H9 (cell line): ENCODE measurements around the gene PITRM1. TPM values are rescaled to one million over a fixed set of nuclear protein-coding genes. Genes with fewer than 3 reads are reported as not detected.

Source experiments
- DNase-seq: peaks from one replicate; pipeline ENCODE4 v3.0.0-alpha.2; 2017
- H2AFZ ChIP-seq: one replicate; pipeline ENCODE4 v1.6.1; 2013; ENCODE audit warnings: mild to moderate bottlenecking, low read length, control low read depth, moderate library complexity
- H2AK5ac ChIP-seq: 2 replicates; pipeline ENCODE4 v1.6.1; 2013; ENCODE audit warnings: low read length, control low read depth, mixed read lengths; ENCODE audit not compliant: insufficient read length
- H2BK120ac ChIP-seq: one replicate; pipeline ENCODE4 v1.6.1; 2013; ENCODE audit warnings: low read depth, mild to moderate bottlenecking, low read length, control low read depth, inconsistent platforms; ENCODE audit not compliant: poor library complexity, severe bottlenecking
- H2BK12ac ChIP-seq: 2 replicates; pipeline ENCODE4 v1.6.1; 2013; ENCODE audit warnings: low read length, control low read depth, mixed read lengths, low read depth; ENCODE audit not compliant: insufficient read length
- H2BK15ac ChIP-seq: 2 replicates; pipeline ENCODE4 v1.6.1; 2013; ENCODE audit warnings: low read depth, low read length, control low read depth
- H2BK20ac ChIP-seq: one replicate; pipeline ENCODE4 v1.6.1; 2013; ENCODE audit warnings: low read depth, mild to moderate bottlenecking, low read length, control low read depth, inconsistent platforms; ENCODE audit not compliant: poor library complexity, severe bottlenecking
- H2BK5ac ChIP-seq: 2 replicates; pipeline ENCODE4 v1.6.1; 2013; ENCODE audit warnings: low read length, control low read depth, mixed read lengths; ENCODE audit not compliant: insufficient read length
- H3K14ac ChIP-seq: 2 replicates; pipeline ENCODE4 v1.6.1; 2013; ENCODE audit warnings: low read length, control low read depth; ENCODE audit not compliant: insufficient read depth
- H3K18ac ChIP-seq: 2 replicates; pipeline ENCODE4 v1.6.1; 2013; ENCODE audit warnings: low read depth, mild to moderate bottlenecking, mixed read lengths, low read length, control low read depth; ENCODE audit not compliant: insufficient read length
- H3K23ac ChIP-seq: 2 replicates; pipeline ENCODE4 v1.6.1; 2013; ENCODE audit warnings: low read length, control low read depth, mixed read lengths, low read depth; ENCODE audit not compliant: insufficient read length
- H3K23me2 ChIP-seq: 2 replicates; pipeline ENCODE4 v1.6.1; 2013; ENCODE audit warnings: low read depth, mild to moderate bottlenecking, mixed read lengths, low read length, control low read depth; ENCODE audit not compliant: insufficient read length, poor library complexity, severe bottlenecking
- H3K27ac ChIP-seq: 2 replicates; pipeline ENCODE4 v1.5.1; 2013; ENCODE audit warnings: low read length, control low read depth, mixed read lengths, low read depth; ENCODE audit not compliant: insufficient read length
- H3K27me3 ChIP-seq: 2 replicates; pipeline ENCODE4 v1.6.1; 2013; ENCODE audit warnings: low read length, control low read depth, inconsistent platforms; ENCODE audit not compliant: insufficient read depth
- H3K4ac ChIP-seq: 2 replicates; pipeline ENCODE4 v1.6.1; 2013; ENCODE audit warnings: low read depth, mild to moderate bottlenecking, control low read depth, inconsistent platforms, low read length, moderate library complexity
- H3K4me1 ChIP-seq: 2 replicates; pipeline ENCODE4 v1.6.1; 2013; ENCODE audit warnings: low read length, control low read depth, inconsistent platforms; ENCODE audit not compliant: insufficient read depth
- H3K4me2 ChIP-seq: 2 replicates; pipeline ENCODE4 v1.6.1; 2013; ENCODE audit warnings: low read length, control low read depth, mixed read lengths; ENCODE audit not compliant: insufficient read length, insufficient read depth
- H3K56ac ChIP-seq: 2 replicates; pipeline ENCODE4 v1.6.1; 2013; ENCODE audit warnings: low read depth, mild to moderate bottlenecking, mixed read lengths, low read length, control low read depth; ENCODE audit not compliant: insufficient read length
- H3K79me1 ChIP-seq: 2 replicates; pipeline ENCODE4 v1.6.1; 2013; ENCODE audit warnings: low read depth, mild to moderate bottlenecking, moderate library complexity, low read length, control low read depth, inconsistent platforms; ENCODE audit not compliant: insufficient read depth, poor library complexity, severe bottlenecking
- H3K79me2 ChIP-seq: 2 replicates; pipeline ENCODE4 v1.6.1; 2013; ENCODE audit warnings: low read length, control low read depth, inconsistent platforms; ENCODE audit not compliant: insufficient read depth
- H3K9ac ChIP-seq: 2 replicates; pipeline ENCODE4 v1.6.1; 2013; ENCODE audit warnings: low read length, control low read depth, mixed read lengths; ENCODE audit not compliant: insufficient read length; ENCODE audit errors: extremely low read depth
- H3K9me3 ChIP-seq: one replicate; pipeline ENCODE4 v1.6.1; 2013; ENCODE audit warnings: low read depth, low read length, inconsistent platforms; ENCODE audit not compliant: control insufficient read depth
- H3T11ph ChIP-seq: one replicate; pipeline ENCODE4 v1.6.1; 2013; ENCODE audit warnings: mild to moderate bottlenecking, low read length, control low read depth, inconsistent platforms
- H4K20me1 ChIP-seq: one replicate; pipeline ENCODE4 v1.6.1; 2013; ENCODE audit not compliant: control insufficient read depth, insufficient read length, insufficient read depth
- H4K5ac ChIP-seq: 2 replicates; pipeline ENCODE4 v1.6.1; 2013; ENCODE audit warnings: low read depth, mild to moderate bottlenecking, mixed read lengths, low read length, control low read depth; ENCODE audit not compliant: insufficient read length
- H4K8ac ChIP-seq: replicated peaks from 2 replicates; pipeline ENCODE4 v1.6.1; 2013; ENCODE audit warnings: low read length, control low read depth, mixed read lengths, low read depth; ENCODE audit not compliant: insufficient read length
- H4K91ac ChIP-seq: 2 replicates; pipeline ENCODE4 v1.6.1; 2013; ENCODE audit warnings: low read depth, mild to moderate bottlenecking, moderate library complexity, mixed read lengths, low read length, control low read depth; ENCODE audit not compliant: insufficient read length
- H3K27ac Mint-ChIP-seq, 3 experiments: 2 replicates in 2 of 3; 3 replicates in 1 of 3; pipeline ENCODE4 v1.8.0; 2020 to 2021; ENCODE audit warnings: mixed read lengths in 3 of 3, mild to moderate bottlenecking in 1 of 3, moderate library complexity in 1 of 3
- H3K27me3 Mint-ChIP-seq: 2 replicates; pipeline ENCODE4 v1.8.0; 2021; ENCODE audit warnings: low read depth, mild to moderate bottlenecking, moderate library complexity, mixed read lengths
- H3K36me3 Mint-ChIP-seq, 3 experiments: 2 replicates in 2 of 3; 3 replicates in 1 of 3; pipeline ENCODE4 v1.8.0; 2020 to 2021; ENCODE audit warnings: low read depth in 3 of 3, mixed read lengths in 3 of 3; ENCODE audit not compliant: insufficient read depth in 1 of 3
- H3K4me1 Mint-ChIP-seq, 2 experiments: 2 replicates each; pipeline ENCODE4 v1.8.0; 2020; ENCODE audit warnings: mixed read lengths in 2 of 2
- H3K4me3 Mint-ChIP-seq, 2 experiments: 2 replicates in 1 of 2; 3 replicates in 1 of 2; pipeline ENCODE4 v1.8.0; 2020 to 2021; ENCODE audit warnings: mild to moderate bottlenecking in 2 of 2, mixed read lengths in 2 of 2, moderate library complexity in 1 of 2
- H3K9me3 Mint-ChIP-seq, 2 experiments: 2 replicates in 1 of 2; 3 replicates in 1 of 2; pipeline ENCODE4 v1.8.0; 2020; ENCODE audit warnings: mild to moderate bottlenecking in 2 of 2, mixed read lengths in 2 of 2, moderate library complexity in 1 of 2
- WGBS: extraction: QIAGEN DNeasy Blood & Tissue Kit; methylation state at CpG from one replicate; pipeline ENCODE4 v1.1.7; 2013; ENCODE audit warnings: missing lambda C conversion rate, low lambda C conversion rate, mixed read lengths; ENCODE audit not compliant: insufficient read length; ENCODE audit errors: extremely low coverage; 5-methylcytosine and 5-hydroxymethylcytosine counted together
- total RNA-seq: library from RNA; stranded (reverse); gene quantifications from 2 replicates; pipeline ENCODE4 v1.2.1, GENCODE V29; 2021
- TF ChIP-seq, protein P1 (sequence below): fragments of 200-600 bp; sonication (generic); conservative IDR thresholded peaks from 3 replicates; pipeline ENCODE4 v1.8.0; 2021; ENCODE audit warnings: antibody characterized with exemption, mild to moderate bottlenecking

Gene PITRM1
- total RNA-seq, 1 experiment from 2014 or later = 27.8 TPM

DNA sequence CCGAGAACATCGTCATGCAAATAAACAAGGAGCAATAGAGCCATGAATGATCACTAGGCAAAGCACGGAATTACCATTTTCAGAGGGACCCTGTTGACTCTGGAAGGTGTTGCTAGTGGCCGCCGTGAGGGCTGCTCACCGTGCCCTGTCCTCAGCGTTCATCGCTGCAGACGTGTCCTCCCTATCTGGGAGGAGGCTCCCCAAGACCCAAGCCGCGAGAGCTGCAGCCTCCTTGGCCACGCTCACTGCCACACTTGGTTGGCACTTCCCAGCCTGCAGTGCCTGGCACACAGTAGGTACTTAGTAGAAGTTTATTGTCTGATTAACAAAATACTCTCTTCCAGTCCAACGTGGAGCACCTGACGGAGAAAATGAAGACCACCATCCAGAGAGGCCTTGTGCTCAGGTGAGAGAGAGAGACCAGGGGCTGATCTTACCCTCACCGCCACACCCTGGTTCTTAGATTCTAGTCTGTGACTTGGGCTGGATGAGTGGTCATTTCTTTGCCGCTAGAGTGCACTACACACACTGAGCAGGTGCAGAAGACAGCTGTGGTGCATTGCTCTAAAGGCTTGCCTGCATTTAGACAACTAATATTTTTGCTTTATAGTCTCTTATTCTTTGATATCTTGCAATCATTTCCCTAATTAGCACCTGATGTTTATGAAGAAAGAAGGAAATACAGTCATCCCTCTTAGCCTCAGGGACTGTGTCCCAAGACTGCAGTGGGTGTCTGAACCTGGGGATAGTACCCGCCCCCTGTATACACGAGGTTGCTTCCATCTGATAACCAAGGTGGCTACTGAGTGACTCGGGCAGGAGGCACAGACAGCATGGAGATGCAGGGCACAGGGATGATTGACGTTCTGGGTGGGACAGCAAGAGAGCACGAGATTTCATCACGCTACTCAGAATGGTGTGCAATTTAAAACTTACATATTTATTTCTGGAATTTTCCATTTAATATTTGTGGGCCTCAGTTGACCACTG, 40.3 kb downstream of the PITRM1 start:
- TF ChIP-seq, protein P1, sequence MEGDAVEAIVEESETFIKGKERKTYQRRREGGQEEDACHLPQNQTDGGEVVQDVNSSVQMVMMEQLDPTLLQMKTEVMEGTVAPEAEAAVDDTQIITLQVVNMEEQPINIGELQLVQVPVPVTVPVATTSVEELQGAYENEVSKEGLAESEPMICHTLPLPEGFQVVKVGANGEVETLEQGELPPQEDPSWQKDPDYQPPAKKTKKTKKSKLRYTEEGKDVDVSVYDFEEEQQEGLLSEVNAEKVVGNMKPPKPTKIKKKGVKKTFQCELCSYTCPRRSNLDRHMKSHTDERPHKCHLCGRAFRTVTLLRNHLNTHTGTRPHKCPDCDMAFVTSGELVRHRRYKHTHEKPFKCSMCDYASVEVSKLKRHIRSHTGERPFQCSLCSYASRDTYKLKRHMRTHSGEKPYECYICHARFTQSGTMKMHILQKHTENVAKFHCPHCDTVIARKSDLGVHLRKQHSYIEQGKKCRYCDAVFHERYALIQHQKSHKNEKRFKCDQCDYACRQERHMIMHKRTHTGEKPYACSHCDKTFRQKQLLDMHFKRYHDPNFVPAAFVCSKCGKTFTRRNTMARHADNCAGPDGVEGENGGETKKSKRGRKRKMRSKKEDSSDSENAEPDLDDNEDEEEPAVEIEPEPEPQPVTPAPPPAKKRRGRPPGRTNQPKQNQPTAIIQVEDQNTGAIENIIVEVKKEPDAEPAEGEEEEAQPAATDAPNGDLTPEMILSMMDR = no peak
- no peak overlapping the region for H3T11ph ChIP-seq
- H3K36me3 Mint-ChIP-seq = peaks cover 32 to 94% (median 88%) of the 10 kb centered on the region in 3 experiments

More for the DNA sequence above, 40.3 kb downstream of the PITRM1 start:
- H4K5ac ChIP-seq = no peak overlapping the region
- no peak overlapping the region for H3K27ac ChIP-seq
- H3K9ac ChIP-seq = no peak overlapping the region
- H3K27ac Mint-ChIP-seq = peak overlapping the region in 2 of 3 experiments; percentile 50 to 81; a peak in 1 of 7 replicates
- H3K14ac ChIP-seq = no peak overlapping the region
- no peak for DNase-seq
- no peak overlapping the region for H2BK5ac ChIP-seq
- H3K4me2 ChIP-seq = no peak overlapping the region
- H3K56ac ChIP-seq = no peak overlapping the region
- H2BK12ac ChIP-seq = no peak overlapping the region
- no peak overlapping the region for H3K4me3 Mint-ChIP-seq
- no peaks in the 10 kb centered on the region for H3K4me1 Mint-ChIP-seq
- H3K4ac ChIP-seq = no peak overlapping the region
- no peaks in the 10 kb centered on the region for H3K27me3 ChIP-seq
- no peaks in the 10 kb centered on the region for H3K9me3 ChIP-seq
- H4K91ac ChIP-seq = no peak overlapping the region
- no peaks in the 10 kb centered on the region for H3K23me2 ChIP-seq
- WGBS = no CpG with 5 or more reads among the region's 22 CpGs
- no peaks in the 10 kb centered on the region for H3K4me1 ChIP-seq
- no peak overlapping the region for H2AK5ac ChIP-seq
- no peak overlapping the region for H2BK15ac ChIP-seq
- H3K9me3 Mint-ChIP-seq = no peaks in the 10 kb centered on the region
- no peaks in the 10 kb centered on the region for H3K27me3 Mint-ChIP-seq
- no peaks in the 10 kb centered on the region for H3K79me2 ChIP-seq
- H2BK120ac ChIP-seq = no peak overlapping the region
- H2BK20ac ChIP-seq = no peak overlapping the region
- no peaks in the 10 kb centered on the region for H4K20me1 ChIP-seq
- H4K8ac ChIP-seq = no peak overlapping the region
- H2AFZ ChIP-seq = no peak overlapping the region
- H3K23ac ChIP-seq = no peak overlapping the region
- no peaks in the 10 kb centered on the region for H3K79me1 ChIP-seq
- no peak overlapping the region for H3K18ac ChIP-seq
